Measurements from ENCODE around the gene TMEM132D.

DNA sequence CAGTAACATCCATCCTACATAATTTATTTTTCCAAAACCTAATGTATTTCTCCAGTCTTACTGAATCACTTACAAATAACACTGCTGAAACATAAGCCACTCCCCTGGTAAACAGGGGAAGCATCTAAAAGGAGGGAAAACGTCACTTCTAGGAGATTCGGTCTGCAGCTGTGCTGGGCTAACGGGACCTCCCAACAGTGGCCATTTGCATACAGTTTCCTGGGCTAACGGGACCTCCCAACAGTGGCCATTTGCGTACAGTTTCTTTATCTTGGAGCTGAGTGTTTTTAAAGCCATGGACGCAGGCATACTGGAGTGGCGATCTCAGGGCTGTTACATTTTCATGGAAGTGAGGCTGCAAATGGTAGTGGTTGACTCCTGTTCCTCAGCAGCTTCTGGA, 242.9 kb downstream of the TMEM132D start:
- TF ChIP-seq, protein P1, sequence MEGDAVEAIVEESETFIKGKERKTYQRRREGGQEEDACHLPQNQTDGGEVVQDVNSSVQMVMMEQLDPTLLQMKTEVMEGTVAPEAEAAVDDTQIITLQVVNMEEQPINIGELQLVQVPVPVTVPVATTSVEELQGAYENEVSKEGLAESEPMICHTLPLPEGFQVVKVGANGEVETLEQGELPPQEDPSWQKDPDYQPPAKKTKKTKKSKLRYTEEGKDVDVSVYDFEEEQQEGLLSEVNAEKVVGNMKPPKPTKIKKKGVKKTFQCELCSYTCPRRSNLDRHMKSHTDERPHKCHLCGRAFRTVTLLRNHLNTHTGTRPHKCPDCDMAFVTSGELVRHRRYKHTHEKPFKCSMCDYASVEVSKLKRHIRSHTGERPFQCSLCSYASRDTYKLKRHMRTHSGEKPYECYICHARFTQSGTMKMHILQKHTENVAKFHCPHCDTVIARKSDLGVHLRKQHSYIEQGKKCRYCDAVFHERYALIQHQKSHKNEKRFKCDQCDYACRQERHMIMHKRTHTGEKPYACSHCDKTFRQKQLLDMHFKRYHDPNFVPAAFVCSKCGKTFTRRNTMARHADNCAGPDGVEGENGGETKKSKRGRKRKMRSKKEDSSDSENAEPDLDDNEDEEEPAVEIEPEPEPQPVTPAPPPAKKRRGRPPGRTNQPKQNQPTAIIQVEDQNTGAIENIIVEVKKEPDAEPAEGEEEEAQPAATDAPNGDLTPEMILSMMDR (IDR thresholded peaks at IDR 0.05; ENCODE audit: poor library complexity): no peak
- no peak for TF ChIP-seq EZH2phosphoT487 (IDR thresholded peaks at IDR 0.05; ENCODE audit: low read depth, severe bottlenecking, unreplicated experiment)
